Measurements from ENCODE around the gene ABHD2. TPM values are rescaled to one million over a fixed set of nuclear protein-coding genes. Genes with fewer than 3 reads are reported as not detected.

The ABHD2 gene
- total and polyA plus RNA-seq, 11 donors = 8.6 to 243 (median 116) TPM

DNA sequence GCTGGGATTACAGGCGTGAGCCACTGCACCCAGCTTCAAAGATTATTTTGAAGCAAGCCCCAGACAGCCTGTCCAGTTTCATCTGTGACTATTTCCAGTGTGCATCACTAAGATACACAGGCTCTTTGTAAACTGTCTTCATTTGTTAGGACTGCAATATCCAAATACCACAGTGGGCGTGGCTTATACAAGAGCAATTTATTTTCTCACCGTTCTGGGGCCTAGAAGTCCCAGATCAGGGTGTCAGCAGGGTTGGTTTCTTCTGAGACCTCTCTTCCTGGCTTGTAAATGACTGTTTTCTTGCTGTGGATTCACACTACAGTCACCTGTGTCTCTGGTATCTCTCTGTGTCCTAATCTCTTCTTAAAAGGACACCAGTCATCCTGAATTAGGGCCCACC is 73.4 kb downstream of the ABHD2 start:
- H3K27ac ChIP-seq = no peak overlapping the region

DNA sequence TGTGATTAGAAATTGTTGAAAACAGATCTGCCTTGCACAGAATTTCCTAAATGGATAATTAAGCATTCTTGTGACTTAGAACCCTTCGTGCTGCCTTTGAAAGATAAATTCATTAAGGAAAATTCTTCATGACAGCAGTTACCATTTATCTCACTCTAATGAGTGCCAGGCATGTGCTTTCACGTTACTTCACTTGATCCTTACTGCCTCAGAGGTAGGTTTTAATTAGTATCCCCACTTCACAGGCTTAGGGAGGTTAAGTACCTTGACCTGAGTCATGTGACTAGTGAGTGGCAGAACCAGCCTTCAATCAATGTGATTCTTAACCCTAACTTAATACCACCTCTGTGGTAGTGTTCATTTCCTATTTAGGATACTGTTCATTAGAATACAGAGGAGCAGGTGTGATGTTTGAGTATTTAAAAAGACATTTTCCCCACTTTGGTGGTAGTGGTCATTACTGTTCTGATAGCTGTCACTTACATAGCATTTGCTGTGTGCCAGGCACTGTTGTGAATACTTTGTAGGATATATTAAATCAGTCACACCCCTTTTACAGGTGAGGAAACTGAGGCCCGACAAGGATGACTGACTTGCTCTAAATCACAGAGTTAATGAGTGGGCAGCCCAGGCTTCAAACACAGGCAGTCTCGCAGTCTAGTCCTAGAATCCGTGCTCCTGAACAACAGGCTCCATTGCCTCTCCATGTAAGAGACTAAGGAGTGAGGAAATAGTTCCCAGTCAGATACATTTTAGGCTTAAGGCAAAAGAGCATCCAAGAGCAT is 75.2 kb downstream of the ABHD2 start:
- no peaks in the 10 kb centered on the region for H3K9me3 ChIP-seq
- no peak overlapping the region for H3K27ac ChIP-seq
- no peak overlapping the region for H3K4me3 ChIP-seq
- 76 to 81% (median 78%) methylated on average over 5 of the region's 5 CpGs for WGBS, 4 donors
- no peaks in the 10 kb centered on the region for H3K27me3 ChIP-seq
- peaks cover 0 to 51% (median 22%) of the 10 kb centered on the region in 9 donors for H3K36me3 ChIP-seq
- no peak for ATAC-seq
- intact Hi-C loops (cut with DNase I) = loop anchor here in 1 of 10 donors (5.0 kb wide), 1 partner anchor 36 kb away; no protein-coding TSS in a partner anchor
- peaks cover 3 to 57% (median 39%) of the 10 kb centered on the region in 12 donors for H3K4me1 ChIP-seq
- no peak for DNase-seq
- no peak for TF ChIP-seq POLR2A (IDR thresholded peaks at IDR 0.05)
- TF ChIP-seq, protein P1, sequence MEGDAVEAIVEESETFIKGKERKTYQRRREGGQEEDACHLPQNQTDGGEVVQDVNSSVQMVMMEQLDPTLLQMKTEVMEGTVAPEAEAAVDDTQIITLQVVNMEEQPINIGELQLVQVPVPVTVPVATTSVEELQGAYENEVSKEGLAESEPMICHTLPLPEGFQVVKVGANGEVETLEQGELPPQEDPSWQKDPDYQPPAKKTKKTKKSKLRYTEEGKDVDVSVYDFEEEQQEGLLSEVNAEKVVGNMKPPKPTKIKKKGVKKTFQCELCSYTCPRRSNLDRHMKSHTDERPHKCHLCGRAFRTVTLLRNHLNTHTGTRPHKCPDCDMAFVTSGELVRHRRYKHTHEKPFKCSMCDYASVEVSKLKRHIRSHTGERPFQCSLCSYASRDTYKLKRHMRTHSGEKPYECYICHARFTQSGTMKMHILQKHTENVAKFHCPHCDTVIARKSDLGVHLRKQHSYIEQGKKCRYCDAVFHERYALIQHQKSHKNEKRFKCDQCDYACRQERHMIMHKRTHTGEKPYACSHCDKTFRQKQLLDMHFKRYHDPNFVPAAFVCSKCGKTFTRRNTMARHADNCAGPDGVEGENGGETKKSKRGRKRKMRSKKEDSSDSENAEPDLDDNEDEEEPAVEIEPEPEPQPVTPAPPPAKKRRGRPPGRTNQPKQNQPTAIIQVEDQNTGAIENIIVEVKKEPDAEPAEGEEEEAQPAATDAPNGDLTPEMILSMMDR (IDR thresholded peaks at IDR 0.05) = no peak

More for the DNA sequence above, 73.4 kb downstream of the ABHD2 start:
- ATAC-seq = no peak
- no peak for DNase-seq
- TF ChIP-seq, protein P1 (IDR thresholded peaks at IDR 0.05) = no peak
- no peak for TF ChIP-seq POLR2A (IDR thresholded peaks at IDR 0.05)
- Histone ChIP-seq H3K9me3 (no peaks in the 10 kb centered on the region), H3K4me1 (peaks cover 0 to 42% (median 25%) of the 10 kb centered on the region in 12 donors), H3K27me3 (no peaks in the 10 kb centered on the region), H3K4me3 (no peak overlapping the region), H3K36me3 (peaks cover 0 to 63% (median 26%) of the 10 kb centered on the region in 9 donors)
- WGBS, 4 donors = 75 to 81% (median 78%) methylated on average over 3 of the region's 3 CpGs
- intact Hi-C loops (cut with DNase I) = loop anchor here in 1 of 10 donors (5.0 kb wide), 1 partner anchor 34 kb away; no protein-coding TSS in a partner anchor

DNA sequence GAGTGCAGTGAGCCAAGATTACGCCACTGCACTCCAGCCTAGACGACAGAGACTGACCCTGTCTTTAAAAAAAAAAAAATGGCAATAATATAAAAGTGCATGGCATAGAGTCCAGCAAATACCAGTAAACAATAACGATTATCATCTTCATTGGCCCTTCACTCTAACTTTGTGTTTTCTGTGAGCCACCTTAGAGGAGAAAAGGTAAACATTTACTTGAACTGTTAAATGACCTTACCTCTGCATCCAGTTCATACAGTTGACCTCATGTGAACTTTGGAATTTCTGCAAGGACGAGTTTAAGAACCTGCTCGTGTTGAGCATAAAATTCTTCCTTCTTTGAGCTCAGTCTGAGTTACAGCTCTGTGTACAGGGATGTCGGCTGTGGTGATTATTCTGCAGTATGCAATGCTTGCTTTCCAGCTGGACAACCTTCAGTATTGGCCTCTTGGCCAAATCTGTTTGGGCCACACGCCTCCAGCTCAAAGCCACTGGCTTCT is 76.5 kb downstream of the ABHD2 start:
- peaks cover 0 to 38% (median 12%) of the 10 kb centered on the region in 9 donors for H3K36me3 ChIP-seq
- WGBS, 4 donors = 62 to 66% (median 65%) methylated on average over 7 of the region's 7 CpGs
- ATAC-seq = peak; percentile 50 to 83 (median 62)
- no peak for TF ChIP-seq POLR2A (IDR thresholded peaks at IDR 0.05)
- TF ChIP-seq, protein P1 (IDR thresholded peaks at IDR 0.05) = no peak
- intact Hi-C loops (cut with DNase I) = loop anchor here in 2 of 10 donors (5.0 kb wide), 2 partner anchors 32 to 37 kb away; no protein-coding TSS in a partner anchor
- H3K27me3 ChIP-seq = no peaks in the 10 kb centered on the region
- H3K27ac ChIP-seq = peak overlapping the region in 5 of 12 donors; percentile 5 to 26 (median 18)
- peaks cover 3 to 57% (median 39%) of the 10 kb centered on the region in 12 donors for H3K4me1 ChIP-seq
- no peak overlapping the region for H3K4me3 ChIP-seq
- DNase-seq = peak in 2 of 5 donors; percentile 36 to 37
- H3K9me3 ChIP-seq = no peaks in the 10 kb centered on the region

DNA sequence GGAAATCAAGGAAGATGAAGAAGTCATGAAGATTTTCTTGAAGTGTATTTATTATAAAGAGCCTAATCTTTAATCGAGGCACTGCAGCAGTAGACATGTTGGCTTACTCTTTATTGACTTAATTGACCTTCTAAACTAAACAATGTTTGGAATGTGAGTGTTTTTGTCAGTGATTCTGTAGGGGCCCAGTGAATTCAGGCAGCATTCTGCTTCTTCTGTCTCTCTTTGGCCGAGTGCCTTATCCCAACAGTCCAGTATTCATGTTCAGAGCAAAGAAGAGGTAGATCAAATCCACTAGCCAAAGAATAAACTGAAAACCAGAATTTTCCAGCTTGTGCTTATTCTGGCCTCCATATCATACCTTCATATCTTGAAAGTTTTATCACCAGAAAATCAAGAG is 77.4 kb downstream of the ABHD2 start:
- peaks cover 3 to 57% (median 39%) of the 10 kb centered on the region in 12 donors for H3K4me1 ChIP-seq
- H3K36me3 ChIP-seq = peaks cover 0 to 29% (median 11%) of the 10 kb centered on the region in 9 donors
- ATAC-seq (no peak), DNase-seq (no peak)
- no peaks in the 10 kb centered on the region for H3K9me3 ChIP-seq
- TF ChIP-seq, protein P1 (IDR thresholded peaks at IDR 0.05) = no peak
- no peak for TF ChIP-seq POLR2A (IDR thresholded peaks at IDR 0.05)
- intact Hi-C loops (cut with DNase I) = loop anchor here in 2 of 10 donors (2.0 to 5.0 kb wide), 2 partner anchors 33 to 77 kb away; partner anchors contain the start of gene ABHD2 (in 1 of the 2)
- no peak overlapping the region for H3K4me3 ChIP-seq
- peak overlapping the region in 7 of 12 donors; percentile 5 to 56 (median 27) for H3K27ac ChIP-seq
- no peaks in the 10 kb centered on the region for H3K27me3 ChIP-seq
- WGBS, 4 donors = 40 to 73% (median 67%) methylated on average over 2 of the region's 2 CpGs

Data from heart left ventricle (tissue), 16 donors.